Esophagus muscularis mucosa (tissue), 4 donors: ENCODE measurements around the gene HBP1. TPM values are rescaled to one million over a fixed set of nuclear protein-coding genes. Genes with fewer than 3 reads are reported as not detected.

ENCODE experiments used
- DNase-seq: peaks from one replicate; pipeline ENCODE4 v3.0.0-alpha.2; 2017; ENCODE audit errors: extremely low spot score
- H3K27ac ChIP-seq, 4 donors: fragments of 200-600 bp; sonication (generic); replicated peaks in 1 of 4; 1 replicate in 3 of 4; 2 replicates in 1 of 4; pipeline ENCODE4 v1.5.1; 2016 to 2019; ENCODE audit warnings: mild to moderate bottlenecking in 1 of 4
- H3K27me3 ChIP-seq, 4 donors: fragments of 200-600 bp; sonication (generic); one replicate each; pipeline versions ENCODE4 v1.5.1 to v1.6.0; 2016 to 2019
- H3K36me3 ChIP-seq, 4 donors: fragments of 200-600 bp; sonication (generic); one replicate each; pipeline ENCODE4 v1.5.1; 2016 to 2019
- H3K4me1 ChIP-seq, 4 donors: fragments of 200-600 bp; sonication (generic); one replicate each; pipeline ENCODE4 v1.5.1; 2016 to 2019
- H3K4me3 ChIP-seq, 4 donors: fragments of 200-600 bp; sonication (generic); 1 replicate in 2 of 4; 2 replicates in 2 of 4; pipeline ENCODE4 v1.5.1; 2016 to 2019; ENCODE audit warnings: mild to moderate bottlenecking in 4 of 4, moderate library complexity in 1 of 4
- H3K9me3 ChIP-seq, 4 donors: fragments of 200-600 bp; sonication (generic); 1 replicate in 3 of 4; 2 replicates in 1 of 4; pipeline ENCODE4 v1.5.1; 2016 to 2019
- EP300 ChIP-seq: sonication (generic); formaldehyde crosslinking; IDR thresholded peaks from one replicate; pipeline ENCODE4 v1.6.1; 2017; ENCODE audit warnings: antibody characterized with exemption
- POLR2A ChIP-seq: fragments of 450-650 bp; IDR thresholded peaks from one replicate; pipeline ENCODE4 v1.6.1; 2017; ENCODE audit warnings: antibody characterized with exemption, moderate library complexity, mild to moderate bottlenecking, low read depth
- POLR2AphosphoS5 ChIP-seq, 2 donors: sonication (generic); formaldehyde crosslinking; IDR thresholded peaks; one replicate each; pipeline ENCODE4 v1.6.1; 2017; ENCODE audit warnings: antibody characterized with exemption in 2 of 2
- WGBS: methylation state at CpG from one replicate; pipeline ENCODE4 v1.1.5; 2018; 5-methylcytosine and 5-hydroxymethylcytosine counted together
- intact Hi-C: fragments of 100-400 bp; cut with DNase I; formaldehyde crosslinking; loops from one replicate; pipeline ENCODE4 v1.15.1; 2023
- total RNA-seq, 4 donors: library from RNA; depleted of rRNA; stranded (reverse); fragments of >200 nt; gene quantifications; one replicate each; pipeline versions ENCODE4 v1.1.0 to v1.2.1, GENCODE V29; 2016
- TF ChIP-seq, protein P1 (sequence below), 3 experiments: fragments of 200-600 bp in 2 of 3; fragments of 450-650 bp in 1 of 3; sonication (generic) in 2 of 3; IDR thresholded peaks; one replicate each; pipeline ENCODE4 v1.5.1; 2017 to 2019; ENCODE audit warnings: antibody characterized with exemption in 3 of 3, mild to moderate bottlenecking in 2 of 3, moderate library complexity in 1 of 3

The HBP1 gene
- total RNA-seq, 4 donors from 2014 or later: 60.4 to 113 (median 110) TPM

- no peak overlapping the region for H3K4me3 ChIP-seq
- intact Hi-C loops: loop anchor here (10.0 kb wide), 1 partner anchor 705 kb away; no protein-coding TSS in a partner anchor
- no peak for DNase-seq
- H3K9me3 ChIP-seq: no peaks in the 10 kb centered on the region
- no peak for TF ChIP-seq POLR2A
- TF ChIP-seq, protein P1, sequence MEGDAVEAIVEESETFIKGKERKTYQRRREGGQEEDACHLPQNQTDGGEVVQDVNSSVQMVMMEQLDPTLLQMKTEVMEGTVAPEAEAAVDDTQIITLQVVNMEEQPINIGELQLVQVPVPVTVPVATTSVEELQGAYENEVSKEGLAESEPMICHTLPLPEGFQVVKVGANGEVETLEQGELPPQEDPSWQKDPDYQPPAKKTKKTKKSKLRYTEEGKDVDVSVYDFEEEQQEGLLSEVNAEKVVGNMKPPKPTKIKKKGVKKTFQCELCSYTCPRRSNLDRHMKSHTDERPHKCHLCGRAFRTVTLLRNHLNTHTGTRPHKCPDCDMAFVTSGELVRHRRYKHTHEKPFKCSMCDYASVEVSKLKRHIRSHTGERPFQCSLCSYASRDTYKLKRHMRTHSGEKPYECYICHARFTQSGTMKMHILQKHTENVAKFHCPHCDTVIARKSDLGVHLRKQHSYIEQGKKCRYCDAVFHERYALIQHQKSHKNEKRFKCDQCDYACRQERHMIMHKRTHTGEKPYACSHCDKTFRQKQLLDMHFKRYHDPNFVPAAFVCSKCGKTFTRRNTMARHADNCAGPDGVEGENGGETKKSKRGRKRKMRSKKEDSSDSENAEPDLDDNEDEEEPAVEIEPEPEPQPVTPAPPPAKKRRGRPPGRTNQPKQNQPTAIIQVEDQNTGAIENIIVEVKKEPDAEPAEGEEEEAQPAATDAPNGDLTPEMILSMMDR (IDR thresholded peaks at IDR 0.05): no peak
- TF ChIP-seq EP300: no peak
- TF ChIP-seq POLR2AphosphoS5 (IDR thresholded peaks at IDR 0.05): no peak
- no peaks in the 10 kb centered on the region for H3K27me3 ChIP-seq
- WGBS: 80% methylated on average over 14 of the region's 14 CpGs
- H3K4me1 ChIP-seq: peaks cover 35 to 61% (median 60%) of the 10 kb centered on the region in 4 donors
- no peak overlapping the region for H3K27ac ChIP-seq
- peaks cover 0 to 49% (median 18%) of the 10 kb centered on the region in 4 donors for H3K36me3 ChIP-seq
Measured at GRCh38 chr7:107179326-107180164, 10.7 kb downstream of the HBP1 start.

GRCh38 chr7:107180378-107180777, 11.6 kb downstream of the HBP1 start:
- peaks cover 2 to 57% (median 23%) of the 10 kb centered on the region in 4 donors for H3K36me3 ChIP-seq
- peaks cover 28 to 61% (median 53%) of the 10 kb centered on the region in 4 donors for H3K4me1 ChIP-seq
- no peaks in the 10 kb centered on the region for H3K27me3 ChIP-seq
- WGBS: 19% methylated on average over 1 of the region's 1 CpG
- H3K9me3 ChIP-seq: no peaks in the 10 kb centered on the region
- TF ChIP-seq POLR2AphosphoS5 (IDR thresholded peaks at IDR 0.05): peak in 1 of 2 donors; percentile 21
- no peak for TF ChIP-seq EP300
- H3K27ac ChIP-seq: peak overlapping the region in 2 of 4 donors; percentile 33 to 43
- intact Hi-C loops: no loop called here
- no peak overlapping the region for H3K4me3 ChIP-seq
- no peak for DNase-seq

DNA sequence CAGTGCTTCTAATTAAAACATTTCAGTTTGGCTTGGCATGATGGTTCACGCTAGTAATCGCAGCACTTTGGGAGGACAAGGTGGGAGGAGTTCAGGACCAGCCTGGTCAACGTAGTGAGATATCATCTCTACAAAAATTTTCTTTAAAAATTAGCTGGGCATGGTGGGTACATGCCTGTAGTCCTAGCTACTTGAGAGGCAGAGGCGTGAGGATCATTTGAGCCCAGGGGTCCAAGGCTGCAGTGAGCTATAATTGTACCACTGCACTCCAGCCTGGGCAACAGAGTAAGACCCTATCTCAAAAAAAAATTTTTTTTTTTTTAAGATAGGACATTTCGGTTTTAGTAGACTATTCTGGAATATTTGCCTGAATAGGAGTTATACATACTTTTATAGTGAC, 12.4 kb downstream of the HBP1 start:
- no peaks in the 10 kb centered on the region for H3K27me3 ChIP-seq
- peak overlapping the region in 2 of 4 donors; percentile 33 to 43 for H3K27ac ChIP-seq
- intact Hi-C loops: no loop called here
- H3K36me3 ChIP-seq: peaks cover 8 to 65% (median 28%) of the 10 kb centered on the region in 4 donors
- no peak for TF ChIP-seq EP300
- peaks cover 26 to 53% (median 46%) of the 10 kb centered on the region in 4 donors for H3K4me1 ChIP-seq
- WGBS: 73% methylated on average over 5 of the region's 5 CpGs
- no peak for DNase-seq
- no peak overlapping the region for H3K4me3 ChIP-seq
- H3K9me3 ChIP-seq: no peaks in the 10 kb centered on the region

DNA sequence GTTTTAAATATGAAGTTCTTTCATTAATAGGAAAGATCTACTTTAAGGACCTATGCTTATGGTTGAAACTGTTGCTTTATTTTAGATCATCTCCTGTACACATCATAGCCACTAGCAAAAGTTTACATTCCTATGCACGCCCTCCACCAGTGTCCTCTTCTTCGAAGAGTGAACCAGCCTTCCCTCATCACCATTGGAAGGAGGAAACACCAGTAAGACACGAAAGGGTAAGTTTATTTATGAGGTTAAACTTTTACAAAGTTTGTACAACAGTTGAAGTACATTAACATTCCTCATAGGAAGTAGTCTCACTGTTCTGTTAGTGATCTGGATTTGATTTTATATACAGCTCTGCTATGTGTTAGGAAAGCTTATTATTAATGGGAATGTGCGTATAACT, 16.9 kb downstream of the HBP1 start:
- intact Hi-C loops: no loop called here
- Histone ChIP-seq H3K4me3 (no peak overlapping the region), H3K4me1 (peaks cover 4 to 24% (median 10%) of the 10 kb centered on the region in 4 donors), H3K9me3 (no peaks in the 10 kb centered on the region), H3K27ac (no peak overlapping the region), H3K36me3 (peaks cover 31 to 100% (median 65%) of the 10 kb centered on the region in 4 donors), H3K27me3 (no peaks in the 10 kb centered on the region)
- no peak for DNase-seq
- TF ChIP-seq POLR2AphosphoS5 (IDR thresholded peaks at IDR 0.05) (no peak), EP300 (no peak), POLR2A (no peak)
- TF ChIP-seq, protein P1 (IDR thresholded peaks at IDR 0.05): no peak
- WGBS: 59% methylated on average over 4 of the region's 4 CpGs

GRCh38 chr7:107186240-107186639, 17.4 kb downstream of the HBP1 start:
- Histone ChIP-seq H3K36me3 (peaks cover 37 to 100% (median 70%) of the 10 kb centered on the region in 4 donors), H3K27ac (no peak overlapping the region), H3K4me1 (peaks cover 0 to 18% (median 5%) of the 10 kb centered on the region in 4 donors), H3K4me3 (no peak overlapping the region), H3K27me3 (no peaks in the 10 kb centered on the region), H3K9me3 (no peaks in the 10 kb centered on the region)
- DNase-seq: no peak
- 89% methylated on average over 4 of the region's 4 CpGs for WGBS
- intact Hi-C loops: no loop called here
- TF ChIP-seq, protein P1 (IDR thresholded peaks at IDR 0.05): no peak
- no peak for TF ChIP-seq POLR2AphosphoS5 (IDR thresholded peaks at IDR 0.05)
- no peak for TF ChIP-seq POLR2A
- TF ChIP-seq EP300: no peak
